HG02642 (cell line): ENCODE measurements around the gene MUC15.

Experiments
- ATAC-seq: cut with Tn5 transposase; IDR thresholded peaks from one replicate; pipeline ENCODE4 v1.9.1; 2021; ENCODE audit warnings: mild to moderate bottlenecking; ENCODE audit not compliant: unreplicated experiment, poor library complexity

Gene MUC15

DNA sequence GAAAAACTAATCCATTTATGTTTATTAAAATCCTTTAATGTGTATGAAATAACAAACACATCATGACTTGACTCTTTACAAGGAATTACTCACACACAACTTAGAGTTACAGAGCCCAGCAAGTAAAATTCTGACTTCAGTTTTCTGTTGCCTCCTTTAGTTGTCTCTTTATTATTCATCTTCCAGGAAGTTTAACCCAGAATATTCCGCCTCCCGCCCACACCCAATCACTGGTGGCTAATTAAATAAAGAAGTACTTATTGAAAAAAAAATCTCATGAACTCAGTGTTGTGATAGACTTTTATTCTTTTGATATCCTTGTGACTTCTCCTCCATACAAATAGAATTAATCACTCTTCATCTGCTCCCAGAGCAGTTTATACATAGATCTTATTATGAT is 61.9 kb downstream of the MUC15 start:
- no peak for ATAC-seq
